ENCODE results near the gene MC3R. TPM values are rescaled to one million over a fixed set of nuclear protein-coding genes. Genes with fewer than 3 reads are reported as not detected.

The MC3R gene
- total RNA-seq, 4 donors from 2014 or later, result not detected

GRCh38 chr20:56234110-56234509, 14.4 kb upstream of the MC3R start:
- no peak for DNase-seq
- H3K36me3 ChIP-seq, result no peaks in the 10 kb centered on the region
- in situ Hi-C loops (cut with MboI; ENCODE audit: low pct_ligation_motif_present in 1 of 4, low pct_unique_long_range_greater_than_20kb in 1 of 4, low sequenced_read_pairs in 3 of 4), result no loop called here
- no peak overlapping the region for H3K27ac ChIP-seq
- intact Hi-C loops (cut with DNase I; ENCODE audit: low total_unique reads), result no loop called here
- no peak overlapping the region for H3K4me3 ChIP-seq
- no peaks in the 10 kb centered on the region for H3K27me3 ChIP-seq
- 79 to 92% methylated on average over 2 to 3 of the region's 3 CpGs for WGBS, 2 donors (ENCODE audit: low coverage in 1 of 2)
- no peaks in the 10 kb centered on the region for H3K9me3 ChIP-seq
- H3K4me1 ChIP-seq, result no peaks in the 10 kb centered on the region
- TF ChIP-seq CTCF (IDR thresholded peaks at IDR 0.05), result no peak
- TF ChIP-seq POLR2AphosphoS5 (IDR thresholded peaks at IDR 0.05), result no peak
- no peak for TF ChIP-seq EP300 (IDR thresholded peaks at IDR 0.05; ENCODE audit: low read depth)
- TF ChIP-seq POLR2A (IDR thresholded peaks at IDR 0.05), result no peak

GRCh38 chr20:56237335-56237734, 11.2 kb upstream of the MC3R start:
- DNase-seq, result no peak
- Histone ChIP-seq H3K4me1 (no peaks in the 10 kb centered on the region), H3K4me3 (no peak overlapping the region), H3K27me3 (no peaks in the 10 kb centered on the region), H3K9me3 (no peaks in the 10 kb centered on the region), H3K27ac (no peak overlapping the region), H3K36me3 (no peaks in the 10 kb centered on the region)
- intact Hi-C loops (cut with DNase I; ENCODE audit: low total_unique reads) (no loop called here), in situ Hi-C loops (cut with MboI; ENCODE audit: low pct_ligation_motif_present in 1 of 4, low pct_unique_long_range_greater_than_20kb in 1 of 4, low sequenced_read_pairs in 3 of 4) (no loop called here)
- TF ChIP-seq CTCF (IDR thresholded peaks at IDR 0.05), result no peak
- no peak for TF ChIP-seq POLR2A (IDR thresholded peaks at IDR 0.05)
- no peak for TF ChIP-seq EP300 (IDR thresholded peaks at IDR 0.05; ENCODE audit: low read depth)
- TF ChIP-seq POLR2AphosphoS5 (IDR thresholded peaks at IDR 0.05), result no peak

- no peak for DNase-seq
- no peaks in the 10 kb centered on the region for H3K36me3 ChIP-seq
- 18 to 42% methylated on average over 2 to 6 of the region's 6 CpGs for WGBS, 2 donors (ENCODE audit: low coverage in 1 of 2)
- no peaks in the 10 kb centered on the region for H3K4me1 ChIP-seq
- peaks cover 19% of the 10 kb centered on the region for H3K27me3 ChIP-seq
- H3K4me3 ChIP-seq, result no peak overlapping the region
- TF ChIP-seq POLR2AphosphoS5 (IDR thresholded peaks at IDR 0.05), result no peak
- TF ChIP-seq POLR2A (IDR thresholded peaks at IDR 0.05), result no peak
- TF ChIP-seq CTCF (IDR thresholded peaks at IDR 0.05), result no peak
- TF ChIP-seq EP300 (IDR thresholded peaks at IDR 0.05; ENCODE audit: low read depth), result no peak
- intact Hi-C loops (cut with DNase I; ENCODE audit: low total_unique reads), result no loop called here
- no peak overlapping the region for H3K27ac ChIP-seq
- no peaks in the 10 kb centered on the region for H3K9me3 ChIP-seq
- in situ Hi-C loops (cut with MboI; ENCODE audit: low pct_ligation_motif_present in 1 of 4, low pct_unique_long_range_greater_than_20kb in 1 of 4, low sequenced_read_pairs in 3 of 4), result no loop called here
These were observed 4.3 kb upstream of the MC3R start for GRCh38 chr20:56244259-56244658.

GRCh38 chr20:56245761-56246160, 2.8 kb upstream of the MC3R start:
- DNase-seq, result no peak
- Histone ChIP-seq H3K27me3 (peaks cover 27% of the 10 kb centered on the region), H3K4me1 (no peaks in the 10 kb centered on the region), H3K27ac (no peak overlapping the region), H3K36me3 (no peaks in the 10 kb centered on the region), H3K9me3 (no peaks in the 10 kb centered on the region), H3K4me3 (no peak overlapping the region)
- TF ChIP-seq EP300 (IDR thresholded peaks at IDR 0.05; ENCODE audit: low read depth) (no peak), POLR2AphosphoS5 (IDR thresholded peaks at IDR 0.05) (no peak), POLR2A (IDR thresholded peaks at IDR 0.05) (no peak), CTCF (IDR thresholded peaks at IDR 0.05) (no peak)
- intact Hi-C loops (cut with DNase I; ENCODE audit: low total_unique reads) (no loop called here), in situ Hi-C loops (cut with MboI; ENCODE audit: low pct_ligation_motif_present in 1 of 4, low pct_unique_long_range_greater_than_20kb in 1 of 4, low sequenced_read_pairs in 3 of 4) (no loop called here)
- 4 to 16% methylated on average over 3 of the region's 3 CpGs for WGBS, 2 donors (ENCODE audit: low coverage in 1 of 2)
